Measurements from ENCODE around the gene SLC22A5.
"Not testable (repeated sequence)": the region's sequence is repeated elsewhere in the genome, so short reads cannot be mapped to it uniquely, and the experiment has no call there.

Gene SLC22A5

GRCh38 chr5:132414634-132415378 is 45.3 kb downstream of the SLC22A5 start:
- no peak for DNase-seq

GRCh38 chr5:132415516-132415915 is 46.0 kb downstream of the SLC22A5 start:
- DNase-seq: not testable (repeated sequence)

- no peak for DNase-seq
Observed at GRCh38 chr5:132416306-132417009, 46.9 kb downstream of the SLC22A5 start.

GRCh38 chr5:132417010-132417439 is 47.5 kb downstream of the SLC22A5 start:
- DNase-seq: no peak

GRCh38 chr5:132417461-132417860 is 48.0 kb downstream of the SLC22A5 start:
- no peak for DNase-seq

- no peak for DNase-seq
Observed at GRCh38 chr5:132417889-132418485, 48.5 kb downstream of the SLC22A5 start.

- no peak for DNase-seq
Observed at GRCh38 chr5:132418881-132419280, 49.4 kb downstream of the SLC22A5 start.

- DNase-seq: peak; percentile 63
Observed at GRCh38 chr5:132419502-132420468, 50.3 kb downstream of the SLC22A5 start.

- DNase-seq: no peak
Observed at GRCh38 chr5:132420706-132421272, 51.3 kb downstream of the SLC22A5 start.

- DNase-seq: no peak
Observed at GRCh38 chr5:132421462-132421861, 52.0 kb downstream of the SLC22A5 start.

- DNase-seq: no peak
Observed at GRCh38 chr5:132422720-132423437, 53.4 kb downstream of the SLC22A5 start.

- DNase-seq: no peak
Observed at GRCh38 chr5:132423438-132423898, 54.0 kb downstream of the SLC22A5 start.

- DNase-seq: no peak
Observed at GRCh38 chr5:132424167-132424880, 54.8 kb downstream of the SLC22A5 start.

GRCh38 chr5:132425009-132425937 is 55.8 kb downstream of the SLC22A5 start:
- no peak for DNase-seq

- DNase-seq: no peak
Observed at GRCh38 chr5:132425975-132426524, 56.5 kb downstream of the SLC22A5 start.

GRCh38 chr5:132426525-132427138 is 57.1 kb downstream of the SLC22A5 start:
- DNase-seq: no peak

- DNase-seq: peak; percentile 73
Observed at GRCh38 chr5:132427281-132428146, 58.0 kb downstream of the SLC22A5 start.

GRCh38 chr5:132428147-132428482 is 58.6 kb downstream of the SLC22A5 start:
- DNase-seq: peak; percentile 68

Measured in NCI-H774 (cell line).